Astrocyte of the spinal cord (primary cell): ENCODE data around the gene HOTAIR.

Experiments
- DNase-seq: peaks from one replicate; pipeline ENCODE4 v3.0.0; 2011; ENCODE audit warnings: low read depth, low spot score
- H3K4me3 ChIP-seq: 2 replicates; pipeline ENCODE4 v1.5.1; 2011; ENCODE audit warnings: low read depth, mild to moderate bottlenecking, low read length, moderate library complexity
- CTCF ChIP-seq: IDR thresholded peaks from 2 replicates; pipeline ENCODE4 v1.5.1; 2012; ENCODE audit warnings: low read depth, mild to moderate bottlenecking, low read length, inconsistent platforms
- in situ Hi-C: cut with HindIII; loops from 2 replicates; pipeline ENCODE4 v1.10.0; 2017; ENCODE audit warnings: low sequenced_read_pairs

HOTAIR gene

GRCh38 chr12:54011665-54012532, 37.1 kb upstream of the HOTAIR start:
- TF ChIP-seq CTCF: no peak
- in situ Hi-C loops: loop anchor here (25.0 kb wide), 1 partner anchor 175 kb away; the partner anchor contains the start of gene SMUG1
- no peak overlapping the region for H3K4me3 ChIP-seq
- no peak for DNase-seq

- DNase-seq: no peak
- in situ Hi-C loops: loop anchor here (25.0 kb wide), 1 partner anchor 176 kb away; the partner anchor contains the start of gene SMUG1
- peak overlapping the region; percentile 54 for H3K4me3 ChIP-seq
- no peak for TF ChIP-seq CTCF
These were observed 36.4 kb upstream of the HOTAIR start for GRCh38 chr12:54010972-54011664.

- H3K4me3 ChIP-seq: peak overlapping the region; percentile 54
- in situ Hi-C loops: loop anchor here (25.0 kb wide), 1 partner anchor 177 kb away; the partner anchor contains the start of gene SMUG1
- no peak for DNase-seq
- no peak for TF ChIP-seq CTCF
These were observed 35.6 kb upstream of the HOTAIR start for GRCh38 chr12:54010053-54010971.

GRCh38 chr12:54009171-54010052, 34.7 kb upstream of the HOTAIR start:
- no peak for DNase-seq
- in situ Hi-C loops: loop anchor here (25.0 kb wide), 1 partner anchor 178 kb away; the partner anchor contains the start of gene SMUG1
- no peak for TF ChIP-seq CTCF
- peak overlapping the region; percentile 54 for H3K4me3 ChIP-seq

- DNase-seq: no peak
- no peak for TF ChIP-seq CTCF
- H3K4me3 ChIP-seq: peak overlapping the region; percentile 21
- in situ Hi-C loops: loop anchor here (25.0 kb wide), 1 partner anchor 179 kb away; the partner anchor contains the start of gene SMUG1
These were observed 33.5 kb upstream of the HOTAIR start for GRCh38 chr12:54008260-54008552.
